A549 (cell line): Measurements from ENCODE around the gene CETN2. TPM values are rescaled to one million over a fixed set of nuclear protein-coding genes. Genes with fewer than 3 reads are reported as not detected.
"Not testable (repeated sequence)": the region's sequence is repeated elsewhere in the genome, so short reads cannot be mapped to it uniquely, and the experiment has no call there.

Experiments
- ATAC-seq, 2 experiments: fragments of 200-7000 bp in 1 of 2; fragments of >200 bp in 1 of 2; cut with Nextera tagmentation in 1 of 2; cut with Tn5 transposase in 1 of 2; 3 replicates each; pipeline versions ENCODE4 v1.8.0 to v1.9.1; 2018 to 2020; ENCODE audit warnings: mild to moderate bottlenecking in 1 of 2, moderate library complexity in 1 of 2
- CTCF ChIA-PET: fragments of 300-600 bp; sonication (Branson Sonifier 250); formaldehyde crosslinking; extraction: SDS; loops from one replicate; lab custom pipeline; 2021; ENCODE audit warnings: antibody characterized with exemption, inconsistent platforms; lab: Yijun Ruan, JAX
- POLR2A ChIA-PET: fragments of 350-600 bp; formaldehyde crosslinking; extraction: SDS; loops from one replicate; lab custom pipeline; 2021; ENCODE audit warnings: antibody characterized with exemption, inconsistent platforms; lab: Yijun Ruan, JAX
- DNase-seq, 2 experiments: peaks; one replicate each; pipeline versions ENCODE4 v3.0.0 to v3.0.0-alpha.2; 2011 to 2016; ENCODE audit warnings: low read depth in 1 of 2, low spot score in 1 of 2
- FAIRE-seq: peaks from 2 replicates; lab custom pipeline; 2011; peaks lifted over from hg19 to GRCh38; lab: Jason Lieb, UNC
- H3K27ac ChIP-seq, 2 experiments: fragments of >200 bp; sonication (Bioruptor Twin); formaldehyde crosslinking; 3 replicates each; pipeline ENCODE4 v1.5.1; 2016 to 2017
- H3K4me1 ChIP-seq: fragments of >200 bp; sonication (Bioruptor Twin); formaldehyde crosslinking; 3 replicates; pipeline ENCODE4 v1.6.1; 2016
- H3K4me2 ChIP-seq: fragments of >200 bp; sonication (Bioruptor Twin); formaldehyde crosslinking; 3 replicates; pipeline ENCODE4 v1.6.1; 2016
- H3K4me3 ChIP-seq: fragments of >200 bp; sonication (Bioruptor Twin); formaldehyde crosslinking; 3 replicates; pipeline ENCODE4 v1.5.1; 2016
- H3K9me3 ChIP-seq: fragments of >200 bp; sonication (Bioruptor Twin); formaldehyde crosslinking; 3 replicates; pipeline ENCODE4 v1.6.1; 2016
- ATOH8 ChIP-seq: fragments of 250-450 bp; sonication (Bioruptor Pico); IDR thresholded peaks from 2 replicates; pipeline ENCODE4 v1.5.0; 2020; ENCODE audit warnings: low read depth, mild to moderate bottlenecking, moderate library complexity
- BCL3 ChIP-seq: fragments of >200 bp; sonication (Bioruptor Twin); formaldehyde crosslinking; IDR thresholded peaks from 3 replicates; pipeline ENCODE4 v1.6.1; 2016
- BHLHE40 ChIP-seq: IDR thresholded peaks from 2 replicates; pipeline ENCODE4 v1.6.1; 2012; ENCODE audit warnings: low read depth, low read length, inconsistent platforms
- CHD4 ChIP-seq: fragments of 200-600 bp; sonication (generic); IDR thresholded peaks from 2 replicates; pipeline ENCODE4 v1.6.1; 2016; ENCODE audit warnings: antibody characterized with exemption, mild to moderate bottlenecking, borderline replicate concordance
- CTCF ChIP-seq: fragments of >200 bp; sonication (Bioruptor Twin); formaldehyde crosslinking; IDR thresholded peaks from 3 replicates; pipeline ENCODE4 v1.5.1; 2016
- E2F6 ChIP-seq: IDR thresholded peaks from 2 replicates; pipeline ENCODE4 v1.6.1; 2012; ENCODE audit warnings: low read depth, borderline replicate concordance
- EP300 ChIP-seq, 2 experiments: fragments of >200 bp; sonication (Bioruptor Twin); formaldehyde crosslinking; IDR thresholded peaks; 2 replicates in 1 of 2; 3 replicates in 1 of 2; pipeline ENCODE4 v1.6.1; 2016 to 2017
- FOSL2 ChIP-seq, 2 experiments: fragments of 450-650 bp in 1 of 2; fragments of >200 bp in 1 of 2; sonication (Bioruptor Twin) in 1 of 2; formaldehyde crosslinking; IDR thresholded peaks; 2 replicates each; pipeline versions ENCODE4 v1.5.0 to v1.6.1; 2016 to 2020; ENCODE audit warnings: mild to moderate bottlenecking in 1 of 2, moderate library complexity in 1 of 2
- HEYL ChIP-seq: fragments of 250-450 bp; sonication (Bioruptor Pico); IDR thresholded peaks from 2 replicates; pipeline ENCODE4 v1.8.0; 2021; ENCODE audit warnings: mild to moderate bottlenecking, moderate library complexity
- HOXA7 ChIP-seq: fragments of 250-450 bp; sonication (Bioruptor Pico); IDR thresholded peaks from 2 replicates; pipeline ENCODE4 v1.5.0; 2020; ENCODE audit warnings: mild to moderate bottlenecking, moderate library complexity
- HOXB13 ChIP-seq: fragments of 250-450 bp; sonication (Bioruptor Pico); IDR thresholded peaks from 2 replicates; pipeline ENCODE4 v1.5.0; 2020; ENCODE audit warnings: low read depth, mild to moderate bottlenecking, moderate library complexity
- HOXB5 ChIP-seq: fragments of 250-450 bp; sonication (Bioruptor Pico); IDR thresholded peaks from 2 replicates; pipeline ENCODE4 v1.5.0; 2020; ENCODE audit warnings: mild to moderate bottlenecking, moderate library complexity
- JUN ChIP-seq, 2 experiments: fragments of >200 bp; sonication (Bioruptor Twin); formaldehyde crosslinking; IDR thresholded peaks; 2 replicates in 1 of 2; 3 replicates in 1 of 2; pipeline ENCODE4 v1.6.1; 2016 to 2017
- KDM1A ChIP-seq: fragments of 200-600 bp; sonication (generic); IDR thresholded peaks from 2 replicates; pipeline ENCODE4 v1.6.1; 2016; ENCODE audit warnings: low read depth, mild to moderate bottlenecking
- MAX ChIP-seq: IDR thresholded peaks from 2 replicates; pipeline ENCODE4 v1.6.1; 2012
- NFE2L2 ChIP-seq: fragments of 150-350 bp; conservative IDR thresholded peaks from 2 replicates; pipeline ENCODE4 v1.6.1; 2014; ENCODE audit warnings: low read length
- PHF8 ChIP-seq: fragments of 200-600 bp; sonication (generic); IDR thresholded peaks from 2 replicates; pipeline ENCODE4 v1.6.1; 2016; ENCODE audit warnings: low read depth, mild to moderate bottlenecking, antibody characterized with exemption, moderate library complexity, borderline replicate concordance
- POLR2A ChIP-seq: IDR thresholded peaks from 2 replicates; pipeline ENCODE4 v1.6.1; 2012; ENCODE audit warnings: mild to moderate bottlenecking, low read length
- POLR2AphosphoS2 ChIP-seq: conservative IDR thresholded peaks from 2 replicates; pipeline ENCODE4 v1.6.1; 2012; ENCODE audit warnings: low read length, improper control_type of control experiment, inconsistent platforms
- RAD21 ChIP-seq, 2 experiments: fragments of >200 bp in 1 of 2; sonication (Bioruptor Twin) in 1 of 2; formaldehyde crosslinking in 1 of 2; IDR thresholded peaks in 1 of 2; conservative IDR thresholded peaks in 1 of 2; 2 replicates in 1 of 2; 3 replicates in 1 of 2; pipeline ENCODE4 v1.6.1; 2012 to 2018; ENCODE audit warnings: inconsistent platforms in 1 of 2
- RFX5 ChIP-seq: fragments of 450-650 bp; IDR thresholded peaks from 2 replicates; pipeline ENCODE4 v1.7.1; 2014; ENCODE audit warnings: antibody characterized with exemption, mild to moderate bottlenecking, moderate library complexity
- TP53 ChIP-seq: fragments of 250-450 bp; sonication (Bioruptor Pico); IDR thresholded peaks from 2 replicates; pipeline ENCODE4 v1.5.0; 2021; ENCODE audit warnings: mild to moderate bottlenecking, moderate library complexity
- USF2 ChIP-seq: fragments of 450-650 bp; IDR thresholded peaks from 2 replicates; pipeline ENCODE4 v1.6.1; 2014; ENCODE audit warnings: antibody characterized with exemption
- ZFP36 ChIP-seq: fragments of 450-650 bp; IDR thresholded peaks from 2 replicates; pipeline ENCODE4 v1.6.1; 2014; ENCODE audit warnings: borderline replicate concordance; ENCODE audit not compliant: partially characterized antibody
- WGBS: methylation state at CpG from one replicate; pipeline ENCODE4 v1.1.6; 2017; ENCODE audit errors: missing lambda C conversion rate; 5-methylcytosine and 5-hydroxymethylcytosine counted together
- polyA plus RNA-seq, 4 experiments: library from polyadenylated mRNA; depleted of rRNA in 3 of 4; stranded (reverse); fragments of >200 nt; fragmentation: RNase III in 1 of 4; extraction: RNeasy Plus Mini Kit Qiagen cat#74134 plus additional on column Dnase treatment in 1 of 4; gene quantifications; 2 replicates in 3 of 4; 3 replicates in 1 of 4; pipeline ENCODE4 v1.2.3, GENCODE V29; 2011 to 2017

The CETN2 gene
- polyA plus RNA-seq, 2 of the 4 experiments (the other 2 are of a cell fraction) = 69.2 to 82.6 TPM

GRCh38 chrX:152843852-152844251 is 13.3 kb upstream of the CETN2 start:
- no peak overlapping the region for H3K4me2 ChIP-seq
- ChIA-PET POLR2A (no interaction called here), CTCF (no interaction called here)
- H3K4me3 ChIP-seq = no peak overlapping the region
- WGBS = 97% methylated on average over 5 of the region's 5 CpGs
- no peaks in the 10 kb centered on the region for H3K9me3 ChIP-seq
- H3K27ac ChIP-seq = no peak overlapping the region
- no peaks in the 10 kb centered on the region for H3K4me1 ChIP-seq
- no peak for ATAC-seq
- DNase-seq = no peak
- FAIRE-seq = no peak
- TF ChIP-seq ZFP36 (no peak), MAX (no peak), POLR2A (no peak), KDM1A (no peak), HOXA7 (CRISPR knock-in tag) (no peak), HOXB13 (CRISPR knock-in tag) (no peak), CTCF (no peak), RAD21 (conservative IDR thresholded peaks at IDR 0.05 in 1 of 2, IDR thresholded peaks at IDR 0.05 in 1 of 2) (no peak)

- no peak for ATAC-seq
- TF ChIP-seq HOXB13 (CRISPR knock-in tag) = no peak
- no peak for TF ChIP-seq FOSL2 (IDR thresholded peaks at IDR 0.05)
- TF ChIP-seq FOSL2 (CRISPR knock-in tag; IDR thresholded peaks at IDR 0.05) = no peak
- TF ChIP-seq PHF8 = no peak
- TF ChIP-seq POLR2AphosphoS2 = no peak
- no peak for TF ChIP-seq ATOH8 (CRISPR knock-in tag)
- no peak for TF ChIP-seq RFX5
- no peak for TF ChIP-seq TP53 (CRISPR knock-in tag)
- no peak for TF ChIP-seq HEYL (CRISPR knock-in tag)
- TF ChIP-seq NFE2L2 = no peak
- no peak for TF ChIP-seq CHD4
- no peak for TF ChIP-seq EP300 (IDR thresholded peaks at IDR 0.05)
- ChIA-PET CTCF (no interaction called here), POLR2A (no interaction called here)
- Histone ChIP-seq H3K9me3 (no peaks in the 10 kb centered on the region), H3K4me1 (no peaks in the 10 kb centered on the region), H3K27ac (no peak overlapping the region), H3K4me2 (no peak overlapping the region), H3K4me3 (no peak overlapping the region)
- 90% methylated on average over 10 of the region's 10 CpGs for WGBS
- DNase-seq = no peak
- FAIRE-seq = no peak
These were observed 12.3 kb upstream of the CETN2 start for GRCh38 chrX:152842772-152843338.

GRCh38 chrX:152835470-152835869 is 4.9 kb upstream of the CETN2 start:
- CTCF ChIA-PET, POLR2A ChIA-PET, H3K4me2 ChIP-seq, DNase-seq, H3K27ac ChIP-seq, H3K4me3 ChIP-seq, H3K4me1 ChIP-seq, H3K9me3 ChIP-seq, FAIRE-seq, ATAC-seq: not testable (repeated sequence)
- 60% methylated on average over 1 of the region's 1 CpG for WGBS

GRCh38 chrX:152833378-152833777 is 2.8 kb upstream of the CETN2 start:
- FAIRE-seq (no peak), DNase-seq (no peak), ATAC-seq (no peak)
- ChIA-PET POLR2A (no interaction called here), CTCF (interaction anchor here (3.3 kb wide), 1 partner anchor 12 kb away, joined by 13 read pairs; no protein-coding TSS in a partner anchor)
- no peak overlapping the region for H3K4me2 ChIP-seq
- WGBS = 100% methylated on average over 4 of the region's 4 CpGs
- no peak overlapping the region for H3K4me3 ChIP-seq
- TF ChIP-seq BCL3 = no peak
- TF ChIP-seq BHLHE40 = no peak
- no peak for TF ChIP-seq E2F6
- no peak for TF ChIP-seq RFX5
- TF ChIP-seq HOXB5 (CRISPR knock-in tag) = no peak
- no peak for TF ChIP-seq USF2
- TF ChIP-seq JUN (IDR thresholded peaks at IDR 0.05) = no peak
- no peak for TF ChIP-seq MAX
- TF ChIP-seq EP300 (IDR thresholded peaks at IDR 0.05) = no peak
- no peak overlapping the region for H3K27ac ChIP-seq
- H3K4me1 ChIP-seq = peaks cover 6% of the 10 kb centered on the region; the same call in 1 of the 3 replicates
- no peaks in the 10 kb centered on the region for H3K9me3 ChIP-seq
